ENCODE measurements around the gene PRPF4. TPM values are rescaled to one million over a fixed set of nuclear protein-coding genes. Genes with fewer than 3 reads are reported as not detected.

Gene PRPF4
- total and polyA plus RNA-seq, 9 of the 15 experiments (the other 6 are each of a cell fraction or from before 2014, with no cell fraction given) = 25.8 to 66.0 (median 39.8) TPM

DNA sequence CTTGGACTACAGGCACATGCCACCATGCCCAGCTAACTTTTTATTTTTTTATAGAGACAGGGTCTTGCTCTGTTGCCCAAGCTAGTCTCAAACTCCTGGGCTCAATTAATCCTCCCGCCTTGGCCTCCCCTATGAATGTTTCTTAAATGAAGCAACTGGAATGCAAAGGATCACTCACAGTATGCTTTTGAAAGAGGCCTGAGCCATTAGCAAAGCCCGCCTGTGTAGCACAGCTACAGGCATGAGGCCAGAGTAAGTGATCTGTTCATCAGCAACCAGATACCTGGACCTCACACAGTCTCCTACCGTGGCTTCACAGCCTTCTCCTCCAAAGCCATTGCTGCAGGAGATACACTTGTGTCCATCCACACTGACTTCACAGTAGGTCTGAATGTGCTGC lies 44.6 kb downstream of the PRPF4 start:
- ChIA-PET CTCF (ENCODE audit: low intra/inter-chr PET ratio) (interaction anchor here (0.6 kb wide), 1 partner anchor 77 kb away, joined by 3 read pairs; no protein-coding TSS in a partner anchor), POLR2A (interaction anchor here (0.6 to 1.7 kb wide), 3 partner anchors 8 to 43 kb away, joined by 3 to 5 read pairs (median 5); partner anchors contain the start of gene WDR31)
- no peak overlapping the region for H3K4me2 ChIP-seq (ENCODE audit: insufficient read depth, low read length)
- no peak overlapping the region for H3K27ac ChIP-seq (ENCODE audit: extremely low read depth, low read depth, low read length)
- 0 out of 2 replicates have a peak, but pooled peaks cover 3% of the 10 kb centered on the region for H4K20me1 ChIP-seq (replicated peaks; ENCODE audit: control insufficient read depth, insufficient read depth, low read length)
- no peaks in the 10 kb centered on the region for H3K9me1 ChIP-seq (ENCODE audit: control insufficient read depth, insufficient read depth, low read length)
- no peak overlapping the region for H2AFZ ChIP-seq (ENCODE audit: low read depth, low read length)
- H3K4me1 ChIP-seq (replicated peaks in 1 of 2; ENCODE audit: control insufficient read depth in 2 of 2, insufficient read depth in 2 of 2, low read length in 2 of 2) = no peaks in the 10 kb centered on the region; a peak in 1 of 5 replicates
- in situ Hi-C loops (cut with MboI) (no loop called here), intact Hi-C loops (cut with micrococcal nuclease) (no loop called here)
- 6% methylated on average over 3 of the region's 3 CpGs for WGBS (ENCODE audit: insufficient coverage, low coverage, missing lambda C conversion rate)
- no peak overlapping the region for H3K4me3 ChIP-seq
- BruUV-seq (replicated peaks) = no TSS peak
- peaks cover 11 to 32% of the 10 kb centered on the region in 2 experiments; a peak in 3 of 5 replicates for H3K27me3 ChIP-seq (ENCODE audit: control insufficient read depth in 2 of 2, insufficient read depth in 2 of 2, low read length in 2 of 2)
- H3K9ac ChIP-seq (ENCODE audit: insufficient read depth in 1 of 2, low read depth in 2 of 2, low read length in 2 of 2) = no peak overlapping the region
- FAIRE-seq (no peak), DNase-seq (ENCODE audit: extremely low read depth in 1 of 4, low spot score in 3 of 4) (no peak), ATAC-seq (no peak)
- TF ChIP-seq U2AF1 (optimal IDR thresholded peaks at IDR 0.05; ENCODE audit: low read depth, low read length) (no peak), POLR2H (tag; IDR thresholded peaks at IDR 0.05; ENCODE audit: low read depth) (no peak), NFYB (IDR thresholded peaks at IDR 0.05; ENCODE audit: extremely low read depth, insufficient read length) (no peak), EP400 (IDR thresholded peaks at IDR 0.05) (no peak), ZNF561 (CRISPR knock-in tag; conservative IDR thresholded peaks at IDR 0.05) (no peak), ZNF830 (CRISPR knock-in tag; IDR thresholded peaks at IDR 0.05) (no peak), TCF7L2 (IDR thresholded peaks at IDR 0.05; ENCODE audit: low read depth, low read length) (no peak), ZNF184 (CRISPR knock-in tag; IDR thresholded peaks at IDR 0.05) (no peak), ZNF589 (CRISPR knock-in tag; IDR thresholded peaks at IDR 0.05; ENCODE audit: low read depth) (no peak)
- no peaks in the 10 kb centered on the region for H3K79me2 ChIP-seq (ENCODE audit: control insufficient read depth, insufficient read depth, low read length)
- no peaks in the 10 kb centered on the region for H3K36me3 ChIP-seq (ENCODE audit: control insufficient read depth, insufficient read depth, low read length)
- no peaks in the 10 kb centered on the region for H3K9me3 ChIP-seq (replicated peaks; ENCODE audit: control insufficient read depth, insufficient read depth, low read depth, low read length)

All from K562 (cell line).